HG02610 (cell line): ENCODE data around the gene CYB5R2.

Source experiments
- ATAC-seq: cut with Tn5 transposase; IDR thresholded peaks from one replicate; pipeline ENCODE4 v1.9.1; 2021; ENCODE audit warnings: mild to moderate bottlenecking, moderate library complexity; ENCODE audit not compliant: unreplicated experiment

CYB5R2 gene

DNA sequence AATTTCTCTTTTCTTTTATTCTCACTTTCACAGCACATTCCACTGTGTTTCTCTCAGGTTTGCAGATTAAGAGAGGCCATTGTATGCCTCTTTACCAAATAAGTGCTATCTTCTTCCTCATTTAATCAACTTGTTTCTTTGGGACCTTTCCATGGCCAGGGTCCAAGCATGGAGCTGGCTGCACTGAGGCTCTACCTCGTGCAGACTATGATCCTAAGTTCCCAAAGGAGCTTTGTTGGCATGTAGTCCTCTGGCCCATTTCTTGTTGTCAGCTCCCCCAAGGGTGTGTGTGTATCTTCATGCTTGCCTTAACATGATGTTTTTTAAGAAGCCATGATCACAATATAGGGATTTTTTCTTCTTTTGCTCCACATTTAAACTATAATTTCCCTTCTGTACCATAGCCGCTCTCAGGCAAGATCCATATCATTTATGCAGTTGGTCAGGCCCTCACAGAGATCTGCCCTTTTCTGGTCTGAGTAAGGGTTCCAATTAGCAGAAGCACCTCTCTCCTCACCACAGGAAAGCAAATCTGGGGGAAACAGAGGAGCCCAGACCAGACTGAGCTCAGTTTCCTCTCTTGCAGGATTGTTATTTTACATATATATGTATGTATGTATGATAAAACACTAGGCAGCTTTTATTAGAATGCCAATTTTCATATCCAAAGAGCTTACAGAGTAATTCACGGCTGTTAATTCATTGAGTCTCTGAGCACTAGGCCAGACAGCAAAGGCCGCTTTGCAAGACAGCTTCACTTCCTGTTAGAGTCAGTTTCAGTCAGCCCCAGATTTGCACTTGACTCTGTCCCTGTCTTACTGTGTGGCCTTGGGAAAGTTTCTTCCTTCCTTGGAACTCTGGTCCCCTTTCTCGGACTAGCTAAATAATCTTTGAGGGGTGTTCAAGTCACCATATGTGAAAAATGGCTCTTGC lies 34.3 kb downstream of the CYB5R2 start:
- ATAC-seq: peak; percentile 64

DNA sequence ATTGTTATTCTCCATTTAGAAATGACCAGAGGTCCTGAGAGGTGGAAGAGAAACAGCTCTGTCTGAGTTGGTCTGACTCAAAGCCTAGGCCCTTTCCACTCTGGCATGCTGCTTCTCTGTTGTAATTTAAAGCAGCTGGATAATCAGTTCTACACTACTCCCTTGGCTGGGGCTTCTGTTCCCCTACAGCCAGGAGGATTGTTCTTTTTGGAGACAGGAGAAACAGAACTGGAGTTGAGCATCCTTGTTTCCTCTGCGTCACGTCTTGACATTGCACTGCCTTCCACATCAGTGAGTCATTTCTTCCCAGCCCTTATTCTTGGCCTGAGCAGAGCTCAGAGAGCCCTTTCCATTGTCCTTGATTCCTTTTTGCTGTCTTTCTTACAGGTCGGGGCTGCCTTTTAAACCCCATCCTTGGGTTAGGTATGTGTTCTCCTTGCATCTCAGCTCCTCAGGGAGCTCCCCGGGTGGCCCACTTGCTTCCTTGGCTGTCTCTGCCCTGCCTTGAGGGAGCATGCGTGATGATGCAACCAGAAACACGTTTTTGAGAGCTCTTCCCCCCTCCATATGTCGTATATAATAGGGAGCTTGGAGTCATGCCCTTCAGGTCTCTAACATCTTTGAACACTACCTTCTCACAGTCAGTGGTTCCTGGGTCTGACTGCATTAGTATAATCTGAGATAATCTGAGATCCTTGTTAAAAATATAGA lies 35.7 kb downstream of the CYB5R2 start:
- no peak for ATAC-seq

DNA sequence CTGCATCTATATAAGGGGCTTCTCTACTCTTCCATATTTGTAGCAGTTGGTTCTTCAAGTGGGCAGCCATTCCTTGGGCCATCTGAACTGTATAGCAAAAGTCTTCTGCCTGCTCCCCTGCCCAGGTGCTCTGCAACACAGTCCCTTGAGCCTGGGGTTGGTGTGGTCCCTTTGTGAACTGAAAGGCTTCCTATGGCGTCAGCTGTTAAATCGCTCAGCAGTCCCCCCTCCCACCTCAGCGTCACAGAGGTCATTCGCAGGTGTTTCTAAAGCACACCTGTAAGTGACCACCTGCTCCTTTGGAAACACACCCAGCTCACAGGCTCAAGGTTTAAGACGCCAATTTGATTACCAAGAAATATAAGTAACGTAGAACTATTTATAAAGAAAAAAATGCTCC lies 37.0 kb downstream of the CYB5R2 start:
- ATAC-seq: no peak

DNA sequence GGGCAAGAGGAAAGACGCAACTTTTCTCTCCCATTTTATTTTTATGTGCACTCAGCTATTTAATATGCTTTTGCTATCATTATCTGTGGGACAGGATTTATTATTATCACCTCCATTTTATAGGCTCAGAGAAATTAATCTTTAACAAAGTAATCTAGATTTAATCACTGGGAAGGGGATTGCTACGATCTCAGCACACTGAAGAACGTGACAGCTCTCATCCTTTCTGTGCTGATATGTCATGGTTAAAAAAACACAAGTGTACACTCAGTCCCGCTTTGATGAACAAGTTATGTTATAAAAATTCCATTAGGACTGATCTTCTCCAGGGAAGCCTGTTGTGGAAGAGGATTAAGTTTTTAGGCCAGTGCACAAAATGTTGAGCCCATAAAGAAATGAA lies 37.6 kb downstream of the CYB5R2 start:
- ATAC-seq: no peak

DNA sequence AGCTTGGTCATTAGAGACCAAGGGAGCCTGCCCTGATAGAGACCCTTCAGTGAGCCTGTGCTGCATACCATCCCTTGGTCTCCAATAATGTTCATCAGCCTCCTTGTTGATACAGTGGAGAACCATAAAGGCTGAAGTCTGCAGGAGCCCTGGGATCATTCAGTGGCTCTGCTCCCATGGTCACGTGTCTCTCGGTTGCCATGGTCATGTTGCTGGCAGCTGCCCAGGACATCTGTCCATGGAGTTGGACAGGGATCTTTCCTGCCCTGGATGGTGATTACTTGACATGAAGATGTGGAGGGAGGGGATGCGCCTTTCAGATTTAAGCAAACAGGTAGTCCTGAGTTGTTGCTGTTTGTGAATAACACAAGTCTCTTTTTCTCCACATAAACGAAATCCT lies 38.2 kb downstream of the CYB5R2 start:
- ATAC-seq: no peak

DNA sequence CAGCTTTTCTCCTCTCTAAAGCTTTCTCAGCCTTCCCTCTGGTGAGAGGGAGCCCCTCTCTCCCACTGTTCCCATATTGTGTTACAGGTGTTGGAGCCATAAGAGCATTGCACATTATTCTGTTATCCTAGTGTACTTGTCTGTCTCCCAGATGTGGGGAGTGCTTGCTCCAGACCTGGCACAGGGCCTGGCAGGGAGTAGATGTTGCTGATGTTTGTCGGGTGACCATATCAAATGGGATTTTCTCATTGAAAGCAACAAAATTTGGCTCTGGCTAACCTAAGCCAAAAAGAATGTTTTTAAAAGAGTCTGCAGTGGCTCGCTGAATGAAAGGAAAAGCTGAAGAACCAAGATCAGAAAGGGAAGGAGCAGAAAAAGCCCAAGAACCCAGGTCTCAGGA lies 41.1 kb downstream of the CYB5R2 start:
- ATAC-seq: no peak

DNA sequence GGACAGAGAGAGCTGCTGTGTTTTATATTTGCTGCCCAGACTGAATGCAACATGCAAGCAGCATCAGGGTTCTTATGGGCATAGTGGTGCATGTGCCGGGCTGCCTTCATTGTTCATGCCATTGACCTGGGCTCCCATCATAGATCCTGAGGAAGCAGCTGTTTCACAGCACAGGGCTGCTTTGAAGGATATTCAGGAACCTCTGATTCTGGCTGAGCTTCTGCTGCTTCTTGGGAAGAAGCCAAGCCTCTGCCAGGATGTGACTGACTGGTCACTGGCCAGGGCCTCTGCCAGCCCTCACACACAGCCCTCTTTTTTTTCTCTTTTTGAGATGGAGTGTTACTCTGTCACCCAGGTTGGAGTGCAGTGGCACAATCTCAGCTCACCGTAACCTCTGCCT lies 43.3 kb downstream of the CYB5R2 start:
- no peak for ATAC-seq

DNA sequence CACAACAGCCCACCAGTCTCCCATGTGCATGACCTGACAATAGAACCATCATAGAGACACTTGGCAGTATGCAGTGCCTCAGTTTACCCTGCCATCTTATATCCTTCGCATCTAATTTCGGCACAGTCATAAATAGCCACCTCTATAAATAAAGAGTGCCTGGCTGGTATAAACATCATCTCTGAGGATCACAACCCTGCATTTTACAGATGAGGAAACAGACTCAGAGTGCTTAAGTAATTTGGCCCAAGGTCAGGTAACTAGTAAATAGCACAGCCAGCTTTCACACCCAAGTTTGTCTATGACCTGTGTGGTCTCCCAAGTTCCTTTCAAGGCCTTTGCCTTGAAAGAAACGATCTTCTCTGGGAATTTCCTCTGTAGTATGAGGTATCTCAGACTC lies 44.6 kb downstream of the CYB5R2 start:
- ATAC-seq: no peak

DNA sequence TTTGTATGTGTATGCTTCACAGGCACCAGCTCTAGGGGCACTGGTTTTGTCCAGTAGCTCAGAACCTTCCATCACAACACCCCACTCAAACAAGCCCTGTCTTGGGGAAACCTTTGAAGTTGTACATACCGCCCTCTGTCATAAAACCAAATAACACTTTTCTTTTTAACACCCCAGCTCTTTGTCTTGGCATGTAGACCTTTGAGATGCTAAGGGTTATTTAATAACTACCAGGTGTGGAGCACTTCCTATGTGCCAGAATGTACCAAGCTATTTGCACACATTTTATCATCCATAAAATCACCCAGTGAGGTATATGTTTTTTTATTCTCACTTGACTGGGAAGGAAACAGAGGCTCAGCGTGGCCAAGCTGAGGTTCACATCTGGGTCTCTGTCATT lies 50.6 kb downstream of the CYB5R2 start:
- ATAC-seq: no peak

DNA sequence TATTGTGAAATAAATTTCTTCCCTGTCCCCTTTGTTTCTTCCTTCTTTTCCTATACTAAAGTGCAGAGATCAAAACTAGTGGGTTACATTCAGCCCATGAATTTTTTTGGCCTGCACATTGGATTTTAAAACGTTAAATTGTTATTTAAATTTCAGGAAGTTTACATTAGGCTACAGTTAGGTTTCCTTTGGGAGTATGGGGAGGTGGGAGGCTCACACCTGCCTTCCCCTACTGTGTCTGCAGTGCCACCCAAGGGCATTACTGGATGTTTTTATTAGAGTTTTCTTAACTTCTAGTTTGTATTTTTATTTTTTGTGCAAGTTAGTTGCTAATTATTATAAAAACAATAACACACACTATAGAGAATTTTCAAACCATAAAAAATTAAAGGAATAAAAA lies 51.7 kb downstream of the CYB5R2 start:
- ATAC-seq: no peak

DNA sequence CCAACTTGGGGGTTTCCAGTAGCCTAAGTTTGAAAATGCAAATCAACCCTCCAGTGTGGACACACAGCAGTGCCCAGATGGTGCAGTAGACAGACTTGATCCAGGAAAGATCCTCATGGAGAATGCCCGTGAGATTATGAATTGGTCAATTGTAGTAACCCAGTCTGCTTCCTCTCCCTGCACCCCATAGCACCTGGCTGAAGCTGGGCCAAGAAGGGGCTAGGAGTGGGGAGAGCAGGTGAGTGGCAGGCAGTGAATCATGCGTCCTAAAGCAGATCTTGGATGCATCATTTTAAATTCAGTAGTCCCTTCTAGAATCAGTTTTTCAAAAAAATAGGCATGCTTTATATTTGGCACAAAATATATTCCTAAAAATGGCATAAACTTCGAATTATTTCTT lies 52.2 kb downstream of the CYB5R2 start:
- ATAC-seq: no peak

DNA sequence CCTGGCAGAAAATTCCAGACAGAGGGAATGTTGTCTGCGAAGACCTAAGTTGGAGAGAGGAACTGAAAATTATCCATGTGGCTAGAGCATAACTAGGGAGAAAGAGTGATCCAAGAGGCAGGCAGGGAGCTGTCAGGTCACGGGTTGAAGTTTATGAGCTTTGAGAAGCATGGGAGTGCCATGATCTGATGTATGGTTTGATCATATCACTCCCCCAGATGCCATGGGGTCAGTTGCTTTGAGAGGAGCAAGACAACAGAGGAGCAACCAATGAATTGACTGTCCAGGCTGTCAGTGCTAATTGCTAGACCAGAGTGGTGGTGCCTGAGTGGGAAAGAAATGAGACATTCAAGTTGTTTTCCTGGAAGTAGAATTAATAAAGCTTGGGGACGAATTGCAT lies 54.0 kb downstream of the CYB5R2 start:
- no peak for ATAC-seq

DNA sequence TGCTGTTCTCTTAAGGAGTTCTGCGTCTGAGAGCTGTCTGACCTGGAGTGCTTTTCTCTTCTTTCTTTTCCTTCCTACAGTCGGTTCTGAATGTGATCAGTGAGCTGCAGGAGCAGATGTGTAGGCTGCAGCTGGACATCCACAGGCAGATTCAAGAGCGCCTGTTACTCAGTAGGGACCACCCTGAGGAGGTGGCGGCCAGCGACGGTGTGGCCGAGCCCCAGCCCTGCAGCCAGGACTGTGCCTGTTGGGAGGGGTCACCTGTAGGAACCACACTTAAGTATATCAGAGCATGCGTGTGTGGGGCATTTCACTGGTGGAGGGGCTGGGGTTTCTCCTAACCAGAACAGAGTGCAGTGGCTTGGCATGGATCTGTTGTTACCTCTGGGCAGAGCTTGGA lies 56.3 kb downstream of the CYB5R2 start:
- no peak for ATAC-seq
